ENCODE measurements around the gene MAZ. TPM values are rescaled to one million over a fixed set of nuclear protein-coding genes. Genes with fewer than 3 reads are reported as not detected.

Gene MAZ
- polyA plus RNA-seq, 3 donors, result 14.2 to 137 (median 18.8) TPM

DNA sequence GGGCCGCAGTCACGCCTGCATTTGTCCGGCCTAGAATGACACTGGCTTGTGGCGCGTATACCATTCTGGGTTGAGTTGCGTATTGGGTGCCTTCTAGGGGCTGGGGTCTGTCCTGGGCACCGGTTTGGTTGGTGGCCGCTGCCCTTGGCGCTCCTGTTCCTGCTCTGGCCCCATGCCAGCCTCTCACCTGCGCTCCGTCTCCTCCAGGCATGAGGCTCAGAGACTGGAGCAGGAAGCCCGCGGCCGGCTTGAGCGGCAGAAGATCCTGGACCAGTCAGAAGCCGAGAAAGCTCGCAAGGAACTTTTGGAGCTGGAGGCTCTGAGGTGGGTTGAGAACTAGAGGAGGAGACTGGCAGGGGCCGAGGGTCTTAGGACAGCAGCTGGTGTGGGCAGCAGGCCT is 39.3 kb downstream of the MAZ start:
- H3K9me3 ChIP-seq (replicated peaks in 1 of 2; ENCODE audit: control insufficient read depth in 1 of 2, insufficient read depth in 1 of 2, low read length in 2 of 2), result no peaks in the 10 kb centered on the region
- H3K27me3 ChIP-seq (ENCODE audit: control insufficient read depth in 2 of 2, insufficient read depth in 2 of 2, low read length in 2 of 2), result no peaks in the 10 kb centered on the region
- H2AFZ ChIP-seq (ENCODE audit: insufficient read depth, low read depth, low read length, poor library complexity, severe bottlenecking), result no peak overlapping the region
- no peaks in the 10 kb centered on the region for H3K79me2 ChIP-seq (ENCODE audit: insufficient read depth, low read length)
- no peak overlapping the region for H3K27ac ChIP-seq (ENCODE audit: low read depth in 1 of 2, low read length in 2 of 2)
- H4K20me1 ChIP-seq (ENCODE audit: insufficient read depth, low read length), result peaks cover 62% of the 10 kb centered on the region
- no peak overlapping the region for H3K4me3 Mint-ChIP-seq
- 99% methylated on average over 15 of the region's 18 CpGs for WGBS (ENCODE audit: insufficient coverage)
- DNase-seq, result no peak
- H3K4me1 ChIP-seq (ENCODE audit: control insufficient read depth in 1 of 2, insufficient read depth in 2 of 2, low read length in 2 of 2), result no peaks in the 10 kb centered on the region
- peaks cover 67 to 81% of the 10 kb centered on the region in 2 donors for H3K36me3 ChIP-seq (replicated peaks in 1 of 2; ENCODE audit: control insufficient read depth in 1 of 2, insufficient read depth in 2 of 2, low read length in 2 of 2)
- peaks cover 0 to 2% (median 1%) of the 10 kb centered on the region in 3 donors for H3K27me3 Mint-ChIP-seq (ENCODE audit: low read depth in 3 of 3)
- H3K4me3 ChIP-seq (replicated peaks in 1 of 3; ENCODE audit: low read depth in 2 of 3, low read length in 3 of 3), result no peak overlapping the region
- peak overlapping the region in 2 of 7 donors; percentile 4 to 13 for H3K27ac Mint-ChIP-seq
- H3K4me1 Mint-ChIP-seq, result no peaks in the 10 kb centered on the region
- TF ChIP-seq, protein P1, sequence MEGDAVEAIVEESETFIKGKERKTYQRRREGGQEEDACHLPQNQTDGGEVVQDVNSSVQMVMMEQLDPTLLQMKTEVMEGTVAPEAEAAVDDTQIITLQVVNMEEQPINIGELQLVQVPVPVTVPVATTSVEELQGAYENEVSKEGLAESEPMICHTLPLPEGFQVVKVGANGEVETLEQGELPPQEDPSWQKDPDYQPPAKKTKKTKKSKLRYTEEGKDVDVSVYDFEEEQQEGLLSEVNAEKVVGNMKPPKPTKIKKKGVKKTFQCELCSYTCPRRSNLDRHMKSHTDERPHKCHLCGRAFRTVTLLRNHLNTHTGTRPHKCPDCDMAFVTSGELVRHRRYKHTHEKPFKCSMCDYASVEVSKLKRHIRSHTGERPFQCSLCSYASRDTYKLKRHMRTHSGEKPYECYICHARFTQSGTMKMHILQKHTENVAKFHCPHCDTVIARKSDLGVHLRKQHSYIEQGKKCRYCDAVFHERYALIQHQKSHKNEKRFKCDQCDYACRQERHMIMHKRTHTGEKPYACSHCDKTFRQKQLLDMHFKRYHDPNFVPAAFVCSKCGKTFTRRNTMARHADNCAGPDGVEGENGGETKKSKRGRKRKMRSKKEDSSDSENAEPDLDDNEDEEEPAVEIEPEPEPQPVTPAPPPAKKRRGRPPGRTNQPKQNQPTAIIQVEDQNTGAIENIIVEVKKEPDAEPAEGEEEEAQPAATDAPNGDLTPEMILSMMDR (IDR thresholded peaks at IDR 0.05), result no peak
- H3K9me3 Mint-ChIP-seq, result peaks cover 0 to 2% (median 0%) of the 10 kb centered on the region in 7 donors
- H3K9ac ChIP-seq (ENCODE audit: insufficient read depth, low read length, poor library complexity, severe bottlenecking), result no peak overlapping the region
- peaks cover 69 to 92% of the 10 kb centered on the region in 2 donors for H3K36me3 Mint-ChIP-seq
- no peak overlapping the region for H3K4me2 ChIP-seq (replicated peaks; ENCODE audit: extremely low read depth, low read length, poor library complexity, severe bottlenecking)
- intact Hi-C loops (cut with micrococcal nuclease), result loop anchor here in 1 of 2 donors (5.0 kb wide), 2 partner anchors 38 to 153 kb away; partner anchors contain the start of gene MAZ

DNA sequence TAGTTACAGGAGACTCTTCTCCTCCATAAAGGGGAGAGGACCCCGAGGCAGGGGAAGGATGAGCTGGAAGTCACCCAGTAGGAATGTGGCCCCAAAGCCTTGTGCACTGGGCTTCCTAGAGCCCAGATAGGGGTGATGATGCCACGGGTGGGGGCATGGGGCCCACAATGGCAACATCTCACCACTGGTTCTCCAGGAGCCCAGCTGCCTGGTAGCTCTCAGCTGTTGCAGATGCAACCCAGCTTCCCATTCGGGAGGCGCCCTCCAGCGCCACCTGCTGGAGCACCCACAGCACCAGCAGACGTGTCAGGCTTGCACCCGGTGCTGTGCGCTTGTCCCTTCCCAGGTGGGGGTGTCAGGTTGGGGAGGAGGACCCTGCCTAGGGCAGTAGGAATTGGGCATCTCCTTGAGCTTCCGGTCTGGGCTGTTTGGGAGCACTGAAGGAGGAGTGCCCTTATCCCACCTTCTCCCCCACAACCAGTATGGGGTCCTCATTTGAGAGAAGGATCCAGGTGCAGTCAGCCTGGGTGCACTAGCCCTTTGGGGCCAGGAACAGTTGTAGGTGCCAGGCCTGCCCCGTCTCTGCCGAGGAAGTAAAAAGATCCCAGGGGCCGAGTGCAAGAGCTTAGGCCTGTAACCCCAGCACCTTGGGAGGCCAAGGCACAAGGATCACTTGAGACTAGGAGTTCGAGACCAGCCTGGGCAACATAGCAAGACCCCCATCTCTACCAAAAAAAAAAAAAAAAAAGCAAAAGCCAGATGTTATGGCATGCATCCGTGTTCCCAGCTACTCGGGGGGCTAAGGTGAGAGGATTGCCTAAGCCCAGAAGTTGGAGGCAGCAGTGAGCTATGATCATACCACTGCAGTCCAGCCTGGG is 42.3 kb downstream of the MAZ start:
- Mint-ChIP-seq H3K27me3 (ENCODE audit: low read depth in 3 of 3) (peaks cover 0 to 2% (median 1%) of the 10 kb centered on the region in 3 donors), H3K27ac (no peak overlapping the region), H3K36me3 (peaks cover 49 to 67% of the 10 kb centered on the region in 2 donors), H3K4me3 (no peak overlapping the region), H3K4me1 (no peaks in the 10 kb centered on the region), H3K9me3 (peaks cover 0 to 2% (median 0%) of the 10 kb centered on the region in 7 donors)
- Histone ChIP-seq H3K79me2 (ENCODE audit: insufficient read depth, low read length) (no peaks in the 10 kb centered on the region), H3K36me3 (replicated peaks in 1 of 2; ENCODE audit: control insufficient read depth in 1 of 2, insufficient read depth in 2 of 2, low read length in 2 of 2) (peaks cover 42 to 55% of the 10 kb centered on the region in 2 donors), H3K4me3 (replicated peaks in 1 of 3; ENCODE audit: low read depth in 2 of 3, low read length in 3 of 3) (no peak overlapping the region), H3K27me3 (ENCODE audit: control insufficient read depth in 2 of 2, insufficient read depth in 2 of 2, low read length in 2 of 2) (no peaks in the 10 kb centered on the region), H3K9ac (ENCODE audit: insufficient read depth, low read length, poor library complexity, severe bottlenecking) (no peak overlapping the region), H2AFZ (ENCODE audit: insufficient read depth, low read depth, low read length, poor library complexity, severe bottlenecking) (no peak overlapping the region), H3K27ac (ENCODE audit: low read depth in 1 of 2, low read length in 2 of 2) (no peak overlapping the region), H3K4me1 (ENCODE audit: control insufficient read depth in 1 of 2, insufficient read depth in 2 of 2, low read length in 2 of 2) (no peaks in the 10 kb centered on the region), H4K20me1 (ENCODE audit: insufficient read depth, low read length) (peaks cover 43% of the 10 kb centered on the region), H3K4me2 (replicated peaks; ENCODE audit: extremely low read depth, low read length, poor library complexity, severe bottlenecking) (no peak overlapping the region), H3K9me3 (replicated peaks in 1 of 2; ENCODE audit: control insufficient read depth in 1 of 2, insufficient read depth in 1 of 2, low read length in 2 of 2) (no peaks in the 10 kb centered on the region)
- intact Hi-C loops (cut with micrococcal nuclease), result loop anchor here (2.0 to 5.0 kb wide), 3 partner anchors 41 to 156 kb away; partner anchors contain the start of gene MAZ (in 1 of the 2)
- WGBS (ENCODE audit: insufficient coverage), result 17% methylated on average over 5 of the region's 15 CpGs
- DNase-seq, result peak; percentile 64 to 70 (median 64)
- TF ChIP-seq, protein P1 (IDR thresholded peaks at IDR 0.05), result peak; percentile 92

All from CD14-positive monocyte (primary cell).